DMS153 treated with DMSO at 0.1 percent for 48 hours (cell line): ENCODE data around the gene LRP1B.

Source experiments
- DNase-seq: peaks from one replicate; lab custom pipeline; 2025; ENCODE audit not compliant: unreplicated experiment; lab: John Stamatoyannopoulos, UW

The LRP1B gene

DNA sequence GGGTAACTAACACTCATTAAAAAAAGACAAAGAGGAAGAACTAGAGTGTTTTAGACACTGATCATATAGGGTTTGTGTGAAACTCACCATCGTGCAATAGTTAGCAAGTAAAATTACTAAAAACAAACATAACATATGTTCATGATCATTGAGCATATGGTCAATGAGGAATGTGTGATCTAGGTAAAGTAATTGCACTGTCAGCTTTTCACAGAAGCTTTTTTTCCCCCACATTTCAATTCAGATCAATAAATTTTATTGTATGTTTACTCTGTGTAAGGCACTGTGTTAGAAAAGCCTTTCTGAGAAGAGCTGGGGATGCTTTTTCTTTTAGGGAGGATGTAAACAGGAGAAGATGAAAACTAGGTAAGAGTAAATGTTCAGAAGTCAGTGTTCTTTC is 348.2 kb downstream of the LRP1B start:
- DNase-seq = no peak

DNA sequence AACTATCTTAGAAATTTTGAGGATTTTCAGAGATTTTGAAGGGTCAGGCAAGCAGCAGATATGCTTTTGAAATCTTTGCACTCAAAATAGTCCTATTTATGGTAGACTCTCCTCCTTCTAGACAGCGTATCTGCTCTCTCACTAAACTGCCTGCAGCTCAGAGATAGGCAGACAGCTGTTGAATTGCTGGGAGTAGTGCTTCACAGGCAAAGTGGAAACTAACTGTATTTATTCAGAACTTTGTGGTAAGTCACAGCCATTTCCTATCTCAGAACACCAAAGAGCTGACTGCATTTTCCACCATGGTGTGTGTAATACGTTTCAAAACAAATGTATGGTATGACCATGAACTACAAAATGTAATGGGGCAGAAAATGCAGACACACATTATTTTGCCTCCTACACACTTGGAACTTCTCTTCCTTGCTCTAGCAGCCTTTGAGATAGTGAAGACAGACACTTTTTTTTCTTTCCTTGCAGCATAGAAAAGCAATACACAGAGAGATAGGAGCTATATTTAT is 352.4 kb downstream of the LRP1B start:
- DNase-seq = no peak

DNA sequence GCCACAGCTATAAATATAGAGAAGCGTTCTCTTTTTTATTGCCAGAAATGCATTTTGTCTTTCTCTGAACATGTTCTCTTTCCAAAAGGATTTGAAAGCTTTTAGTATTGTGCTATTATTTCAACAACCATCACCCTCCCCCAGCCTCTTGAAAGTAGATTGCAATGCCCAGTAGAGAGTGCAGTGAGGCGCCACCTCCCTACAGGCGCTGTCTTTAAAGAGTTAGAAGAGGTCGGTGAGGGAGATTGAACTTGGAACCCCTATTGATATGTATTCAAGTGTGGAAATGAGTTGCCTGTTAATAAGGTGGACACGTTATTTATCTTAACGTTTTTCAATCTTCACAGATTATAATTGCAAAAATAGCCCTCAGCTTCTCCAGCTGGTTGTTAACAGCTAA is 360.3 kb downstream of the LRP1B start:
- DNase-seq = no peak

DNA sequence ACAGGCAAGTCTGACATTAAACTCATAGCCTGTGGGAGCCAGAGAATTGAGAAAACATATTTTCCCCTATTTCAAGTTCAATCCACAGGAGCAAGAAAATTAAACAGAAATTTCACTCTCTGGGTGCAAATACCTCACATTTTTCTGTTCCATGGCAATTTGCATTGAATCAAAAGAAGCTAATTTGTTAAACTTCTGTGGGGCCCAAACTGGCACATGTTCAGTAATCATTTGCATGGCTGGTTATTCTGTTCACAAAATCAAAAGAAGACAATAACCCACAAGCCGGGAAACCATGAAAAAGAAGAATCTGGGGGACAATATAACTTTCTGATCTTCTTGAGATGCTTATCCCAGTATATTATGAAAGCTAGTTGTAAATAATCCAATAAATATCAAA is 363.1 kb downstream of the LRP1B start:
- DNase-seq = no peak

DNA sequence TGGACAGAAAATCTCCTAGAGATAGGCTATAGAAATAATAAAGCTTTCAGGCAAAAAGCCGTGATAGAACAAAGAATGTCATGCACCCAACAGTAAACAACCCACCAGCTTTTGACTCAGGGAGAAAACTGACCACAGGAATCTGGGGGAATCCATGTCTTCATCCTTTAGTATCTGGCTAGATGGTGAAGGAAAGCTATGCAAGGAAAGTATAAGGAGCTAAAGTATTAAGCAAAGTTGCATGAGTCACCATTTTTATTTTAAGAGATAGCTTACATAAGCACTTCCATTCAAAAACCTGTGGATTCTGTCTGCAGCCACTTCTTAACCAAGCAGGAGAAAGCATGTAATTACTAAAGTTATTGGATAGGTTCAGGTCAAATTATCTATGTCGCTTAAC is 363.8 kb downstream of the LRP1B start:
- no peak for DNase-seq

DNA sequence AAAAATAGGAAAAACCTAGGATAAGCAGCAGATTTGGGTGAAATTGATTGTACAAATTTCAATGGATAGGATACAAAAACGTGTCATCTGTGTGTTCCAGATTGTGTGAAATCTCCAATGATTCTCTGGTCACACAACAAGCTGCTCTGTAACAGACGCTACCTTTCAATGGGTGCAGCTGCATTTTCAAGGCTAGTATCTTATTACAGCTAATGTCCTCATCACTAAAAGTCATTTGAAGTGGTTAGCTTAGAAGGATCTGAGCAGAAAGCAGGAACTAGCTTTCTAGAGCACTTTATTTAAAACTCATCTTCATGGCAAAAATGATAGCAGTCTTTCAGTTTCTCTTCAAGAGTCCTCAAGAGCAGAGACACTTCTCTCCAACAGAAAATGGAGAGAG is 364.6 kb downstream of the LRP1B start:
- no peak for DNase-seq

DNA sequence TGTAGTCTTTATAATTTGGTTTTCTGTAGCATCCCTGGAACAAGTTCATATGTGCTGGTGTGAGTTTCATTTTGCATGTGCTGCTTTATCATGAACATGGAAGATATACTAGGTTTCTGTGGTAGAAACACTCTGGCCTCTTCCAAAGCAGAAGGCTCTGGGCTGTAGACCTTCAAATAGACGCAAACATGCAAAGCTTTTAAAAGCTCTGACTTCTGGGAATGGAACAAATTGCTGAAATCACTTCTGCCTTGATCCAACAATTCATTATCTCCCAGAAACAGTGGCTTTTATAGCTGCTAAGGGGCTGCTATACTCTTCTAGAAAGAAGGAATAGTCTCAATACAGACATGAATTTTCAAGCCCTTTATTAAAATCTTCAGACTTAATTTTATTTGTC is 382.2 kb downstream of the LRP1B start:
- DNase-seq = no peak

DNA sequence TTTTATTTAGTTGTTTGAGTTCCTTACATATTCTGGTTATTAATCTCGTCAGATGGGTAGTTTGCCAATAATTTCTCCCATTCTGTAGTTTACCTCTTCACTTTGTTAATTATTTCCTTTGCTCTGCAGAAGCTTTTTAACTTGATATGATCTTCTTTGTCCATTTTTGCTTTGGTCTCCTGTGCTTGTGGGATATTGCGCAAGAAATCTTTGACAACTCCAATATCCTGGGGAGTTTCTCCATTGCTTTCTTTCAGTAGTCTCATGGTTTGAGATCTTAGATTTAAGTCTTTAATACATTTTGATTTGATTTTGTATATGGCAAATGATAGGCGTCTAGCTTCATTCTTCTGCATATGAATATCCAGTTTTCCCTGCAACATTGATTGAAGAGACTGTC is 389.2 kb downstream of the LRP1B start:
- no peak for DNase-seq

DNA sequence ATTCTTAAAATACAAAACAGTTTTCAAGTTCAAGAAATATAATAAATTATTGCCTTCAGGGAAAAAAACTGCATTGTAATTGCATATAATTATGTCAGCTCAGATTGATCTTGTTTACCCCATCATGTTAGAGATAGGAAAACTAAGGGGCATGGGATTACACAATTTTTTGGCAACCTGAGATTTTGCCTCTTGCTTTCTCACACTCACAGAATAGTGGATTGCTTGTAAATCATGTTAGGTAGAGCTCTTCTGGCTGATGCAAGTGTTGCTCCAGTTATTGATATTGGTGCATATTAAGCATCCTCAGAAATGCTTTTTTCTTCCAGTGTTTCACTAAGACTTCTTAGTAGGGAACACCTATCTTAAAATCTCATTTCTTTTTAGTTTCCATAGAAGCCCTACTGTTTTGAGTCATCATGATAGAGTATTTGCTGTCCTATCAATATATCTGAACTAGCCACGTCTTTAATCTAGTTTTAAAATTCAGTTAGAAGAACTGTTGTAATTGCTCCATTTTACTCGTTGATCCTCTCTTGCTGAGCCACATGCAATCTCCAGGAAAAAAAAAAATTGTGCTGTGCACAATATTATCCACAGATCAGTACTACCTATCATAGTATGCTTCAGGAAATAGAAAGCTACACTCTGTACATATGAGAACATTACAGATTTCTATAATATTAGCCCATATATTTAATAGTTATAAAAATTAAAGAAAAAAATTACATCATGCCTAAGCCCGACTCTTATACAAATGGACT is 393.1 kb downstream of the LRP1B start:
- no peak for DNase-seq

DNA sequence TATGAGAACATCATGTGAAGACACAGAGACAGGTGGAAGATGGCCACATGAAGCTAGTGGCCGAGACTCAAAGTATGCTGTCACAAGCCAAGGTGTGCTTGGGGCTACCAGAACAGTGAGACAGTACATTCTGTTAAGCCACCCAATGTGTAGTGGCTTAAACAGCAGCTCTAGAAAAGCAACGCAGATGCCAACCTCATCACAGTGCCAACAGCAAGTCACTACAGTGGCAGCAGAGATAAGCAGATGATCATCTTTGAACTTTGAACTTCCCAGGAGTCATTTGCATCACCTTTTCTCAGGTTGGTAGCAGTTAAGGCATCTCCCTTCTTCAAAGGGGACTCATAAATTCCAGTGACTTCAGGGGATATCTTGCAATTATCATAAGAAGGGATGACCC is 394.4 kb downstream of the LRP1B start:
- DNase-seq = no peak

DNA sequence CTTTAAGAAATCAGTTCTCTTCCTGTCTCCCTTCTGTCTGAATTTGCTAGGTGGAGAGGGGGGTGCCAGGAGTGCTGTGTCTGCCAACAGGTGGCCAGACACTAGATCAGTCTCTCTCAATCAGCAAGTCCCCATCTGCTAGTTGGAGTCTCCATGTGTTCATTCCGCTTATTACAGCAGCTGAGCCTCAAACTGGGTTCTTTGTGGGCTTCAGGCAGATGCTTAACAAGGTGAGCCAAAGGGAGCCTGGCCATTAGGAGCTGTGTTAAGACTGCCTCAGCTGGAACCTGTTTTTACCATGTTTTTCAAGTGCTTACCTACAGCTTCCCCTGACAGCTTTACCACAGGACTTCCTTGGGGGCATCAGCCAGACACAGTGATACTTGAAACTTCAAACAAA is 401.9 kb downstream of the LRP1B start:
- no peak for DNase-seq

DNA sequence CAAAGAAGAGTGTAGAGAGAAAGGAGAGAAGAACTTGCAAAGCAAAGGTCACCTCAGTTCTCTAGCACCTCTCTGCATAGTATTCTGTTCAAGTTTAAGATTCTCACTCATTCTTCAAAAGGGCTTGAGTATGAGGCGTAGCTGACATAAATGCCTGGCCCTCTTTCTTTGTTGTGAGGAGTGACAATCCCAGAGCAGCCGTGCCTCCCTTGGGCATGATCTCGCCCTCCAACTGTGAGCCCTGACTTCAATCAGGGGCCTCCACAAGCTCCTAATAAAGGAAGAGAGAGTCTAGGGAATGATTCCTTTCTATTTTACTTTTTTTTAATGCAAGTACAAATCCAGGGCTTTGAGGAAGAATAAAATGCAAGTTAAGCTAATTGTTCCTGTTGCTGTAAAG is 402.7 kb downstream of the LRP1B start:
- DNase-seq = no peak

DNA sequence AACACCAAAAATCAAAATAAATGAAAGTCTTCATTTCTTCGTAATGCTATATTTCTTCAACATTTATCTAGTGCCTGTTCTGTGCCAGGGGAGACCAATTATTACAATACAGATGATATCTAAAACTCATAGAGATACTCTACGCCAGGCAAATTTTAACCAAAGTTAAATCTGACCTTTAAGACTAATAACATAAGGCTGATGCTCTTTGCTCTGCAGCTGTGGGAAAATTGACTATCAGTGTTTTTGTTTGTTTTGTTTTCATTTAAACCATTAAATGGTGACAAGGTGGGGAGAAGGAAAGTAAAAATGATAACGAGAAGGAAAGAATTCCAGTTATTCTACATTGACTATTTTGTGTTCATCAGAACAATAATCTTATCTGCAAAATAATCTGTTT is 406.4 kb downstream of the LRP1B start:
- no peak for DNase-seq

DNA sequence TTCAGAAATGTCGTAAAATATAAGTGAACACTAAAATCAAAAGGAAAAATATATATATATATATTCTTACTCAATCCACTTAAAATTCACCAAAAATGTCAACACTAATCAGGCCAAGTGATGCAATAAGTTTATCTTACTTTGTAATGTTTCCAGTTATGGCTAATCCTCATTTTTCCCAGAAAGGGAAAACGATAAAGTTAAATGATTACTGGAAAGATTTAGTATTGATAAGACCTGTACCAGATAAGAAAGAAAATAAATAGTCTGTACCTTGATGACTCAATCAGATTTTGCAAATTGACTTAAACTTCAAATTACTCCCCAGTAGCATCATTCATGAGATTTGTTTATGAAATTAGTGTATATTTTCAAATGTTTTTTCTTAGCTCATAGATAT is 407.0 kb downstream of the LRP1B start:
- no peak for DNase-seq

DNA sequence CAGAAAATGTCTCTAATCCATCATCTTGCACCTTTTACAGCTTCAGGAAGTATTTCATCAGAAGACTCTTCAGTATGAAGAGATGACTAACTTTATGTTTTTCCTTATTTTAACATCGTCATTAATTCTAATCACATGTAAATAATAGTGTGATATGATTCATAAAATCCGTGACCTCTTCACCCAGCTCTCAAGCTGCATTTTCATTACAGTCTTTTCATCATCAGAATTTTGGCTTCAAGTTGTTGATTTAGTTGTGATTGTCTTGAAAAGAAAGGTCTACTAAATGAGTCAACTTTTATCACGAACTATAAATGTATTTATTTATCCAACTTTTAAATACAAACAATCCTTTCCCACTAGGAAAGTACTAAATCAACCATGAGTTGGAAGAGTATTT is 410.3 kb downstream of the LRP1B start:
- DNase-seq = no peak

DNA sequence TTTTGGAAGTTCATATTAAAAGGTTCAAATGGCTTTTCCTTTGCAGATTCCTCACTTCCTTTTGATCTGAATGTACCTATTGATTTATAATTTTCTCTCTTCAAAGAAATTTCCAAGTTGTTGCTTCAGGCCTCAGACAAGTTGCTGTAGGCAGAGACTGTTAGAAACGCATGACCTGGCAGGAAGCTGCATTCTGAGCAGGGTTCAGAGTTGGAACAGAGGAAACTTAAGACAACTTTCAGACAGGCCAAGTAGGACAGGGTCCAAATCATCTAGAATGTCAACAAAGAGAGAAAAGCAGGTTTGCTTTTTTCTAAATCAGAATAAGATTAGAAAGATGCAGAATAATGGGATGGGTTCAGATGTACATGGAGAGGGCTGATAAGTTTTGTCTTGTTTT is 416.3 kb downstream of the LRP1B start:
- DNase-seq = no peak

DNA sequence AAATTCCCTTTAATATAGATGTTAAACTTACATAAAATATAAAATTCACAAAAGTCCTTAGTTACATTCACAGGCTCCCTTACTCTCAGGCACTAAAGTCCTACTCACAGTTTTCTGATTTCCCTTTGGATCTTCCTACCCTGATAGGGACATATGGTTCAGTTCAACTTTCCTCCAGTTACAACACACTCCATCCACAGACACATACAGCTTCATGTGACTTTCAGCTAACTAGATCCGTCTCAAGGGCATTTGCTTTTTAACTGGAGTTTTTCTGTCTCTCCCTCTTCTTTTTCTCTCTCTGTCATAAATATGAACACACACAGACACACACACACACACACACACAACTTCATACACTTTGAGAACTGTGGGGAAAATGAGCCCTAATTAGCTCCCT is 419.2 kb downstream of the LRP1B start:
- DNase-seq = no peak

DNA sequence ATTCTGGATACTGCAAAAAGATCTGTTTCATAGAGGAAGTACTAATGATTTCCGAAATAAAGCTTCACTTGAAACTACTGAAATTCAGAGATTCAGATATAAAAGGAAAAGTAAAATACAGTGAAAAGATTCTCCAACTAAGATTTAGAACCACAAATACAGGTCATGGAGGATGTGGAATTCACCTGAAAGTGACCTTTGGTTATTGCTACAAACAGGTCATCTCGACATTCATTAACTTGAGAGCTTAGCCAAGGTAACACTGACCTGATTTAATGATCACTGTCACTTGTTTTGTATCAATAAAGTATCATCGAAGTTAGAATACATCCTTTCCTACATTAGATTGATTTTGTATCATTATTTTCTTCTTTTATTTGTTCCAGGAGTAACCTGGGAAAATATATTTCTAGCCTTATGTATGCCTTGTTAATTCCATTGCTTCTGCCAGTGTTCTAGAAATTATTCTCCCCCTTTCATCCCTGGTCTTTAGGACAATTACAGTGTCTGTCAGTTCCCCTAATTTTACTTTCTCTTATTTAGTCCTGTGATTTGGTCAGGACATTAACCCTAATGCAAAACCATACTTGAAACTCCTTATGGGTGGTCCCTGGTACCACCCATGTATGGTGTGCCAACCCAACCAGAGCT is 420.1 kb downstream of the LRP1B start:
- no peak for DNase-seq

DNA sequence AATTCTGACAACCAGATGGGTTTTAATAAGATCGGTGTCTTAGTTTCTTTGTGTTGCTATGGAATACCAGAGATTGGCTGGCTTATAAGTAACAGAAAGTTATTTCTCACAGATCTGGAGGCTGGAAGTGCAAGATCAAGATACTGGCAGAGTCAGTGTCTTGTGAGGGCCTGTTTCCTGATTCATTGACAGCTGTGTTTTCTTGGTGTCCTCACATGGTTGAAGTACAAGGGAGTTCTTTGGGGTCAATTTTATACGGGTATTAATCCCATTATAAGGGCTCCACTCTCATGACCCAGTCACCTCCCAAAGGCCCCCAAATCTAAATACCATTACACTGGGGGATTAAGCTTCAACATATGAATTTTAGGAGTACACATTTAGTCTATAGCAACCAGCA is 421.1 kb downstream of the LRP1B start:
- no peak for DNase-seq

DNA sequence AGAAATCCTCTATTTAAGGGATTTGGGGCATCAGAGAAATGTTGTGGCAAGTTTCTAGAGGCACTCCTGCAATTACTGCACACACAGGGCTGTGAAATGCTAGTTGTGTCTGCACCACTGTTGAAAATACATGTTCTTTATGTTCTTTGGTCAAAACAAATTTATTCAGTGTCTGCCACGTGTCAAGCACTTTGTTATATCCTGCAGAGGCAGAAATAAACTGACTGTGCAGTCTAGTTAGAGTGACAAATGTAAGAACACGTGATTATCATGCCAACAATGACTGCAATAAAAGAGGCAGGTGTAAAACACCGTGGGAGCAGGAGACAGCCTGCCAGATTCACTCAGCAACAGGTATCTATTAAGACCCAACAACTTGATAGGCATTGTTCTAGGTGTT is 423.3 kb downstream of the LRP1B start:
- peak; percentile 62 for DNase-seq

DNA sequence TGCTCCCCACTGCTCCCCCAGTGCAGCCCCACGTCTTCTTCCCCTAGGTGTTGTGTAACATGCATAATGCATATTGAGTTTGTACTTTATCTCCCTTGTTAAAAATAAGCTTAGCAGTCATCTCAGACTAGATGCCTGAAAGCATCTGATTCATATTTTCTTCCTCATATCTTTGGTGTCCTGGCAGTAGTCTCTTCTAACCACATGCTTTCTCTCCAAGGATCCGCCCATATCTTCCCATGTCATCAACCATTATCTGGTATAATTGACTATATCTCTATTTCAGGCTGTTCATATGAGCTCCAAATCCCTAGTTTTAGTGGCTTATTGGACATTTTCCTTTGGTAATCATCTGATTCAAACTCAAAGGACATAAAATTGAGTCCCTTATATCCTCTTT is 426.3 kb downstream of the LRP1B start:
- no peak for DNase-seq

DNA sequence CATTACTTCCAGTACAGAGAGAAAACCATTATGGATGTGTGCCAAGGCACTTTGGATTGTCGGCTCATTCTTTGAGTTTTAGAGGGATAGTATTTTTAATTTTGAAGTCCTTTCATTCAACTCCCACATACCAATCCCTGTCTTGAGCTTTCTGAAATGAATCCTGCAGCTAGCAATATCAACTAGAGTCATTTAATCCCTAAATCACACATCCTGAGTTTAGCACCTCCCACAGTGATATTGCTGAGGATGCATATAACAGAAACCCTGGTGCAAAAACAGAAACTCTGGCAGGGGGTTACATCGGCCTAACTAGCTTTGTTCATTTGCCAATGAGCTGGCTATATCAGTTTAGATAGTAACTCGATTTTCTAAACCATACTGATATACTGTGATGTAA is 427.3 kb downstream of the LRP1B start:
- DNase-seq = no peak

DNA sequence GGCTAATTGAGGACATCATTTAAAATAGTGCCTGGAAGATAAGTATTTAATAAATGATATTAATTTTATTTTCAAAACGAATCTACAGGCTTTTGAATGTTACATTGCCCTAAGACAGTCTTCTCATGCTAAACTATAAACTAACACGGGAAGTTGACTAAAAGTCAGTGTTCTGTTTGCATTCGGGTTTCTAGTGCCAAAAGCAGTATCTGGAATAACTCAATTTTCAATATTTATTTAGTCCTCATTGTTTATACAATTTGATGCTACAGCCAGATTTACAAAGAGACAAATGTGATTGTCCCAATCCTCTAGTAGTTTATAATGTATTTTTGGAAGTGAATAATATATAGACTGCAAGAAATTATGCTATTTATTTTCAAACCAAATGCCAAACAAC is 429.2 kb downstream of the LRP1B start:
- no peak for DNase-seq
